K562 (cell line): Measurements from ENCODE around the gene HS6ST1. TPM values are rescaled to one million over a fixed set of nuclear protein-coding genes. Genes with fewer than 3 reads are reported as not detected.

Experiments used
- ATAC-seq: fragments of 200-7000 bp; cut with Tn5 transposase; 3 replicates; pipeline ENCODE4 v1.9.1; 2020; ENCODE audit warnings: moderate library complexity
- BruUV-seq: library from RNA; stranded (reverse); fragments of 400-500 nt; replicated peaks from 2 replicates; lab custom pipeline; 2021; lab: Mats Ljungman, UMichigan
- CTCF ChIA-PET: fragments of 300-600 bp; formaldehyde crosslinking; extraction: SDS; loops from one replicate; lab custom pipeline; 2021; ENCODE audit warnings: low intra/inter-chr PET ratio; lab: Yijun Ruan, JAX
- POLR2A ChIA-PET: fragments of 300-600, 350-650 bp; sonication (Branson Sonifier 250); formaldehyde crosslinking; extraction: SDS; loops from one replicate; lab custom pipeline; 2021; ENCODE audit warnings: antibody characterized with exemption, inconsistent platforms; lab: Yijun Ruan, JAX
- DNase-seq, 4 experiments: peaks; one replicate each; pipeline versions ENCODE4 v3.0.0 to v3.0.0-alpha.2; 2011 to 2018; ENCODE audit warnings: low spot score in 3 of 4, mixed read lengths in 3 of 4; ENCODE audit errors: extremely low read depth in 1 of 4
- FAIRE-seq: peaks from 2 replicates; lab custom pipeline; 2011; peaks lifted over from hg19 to GRCh38; lab: Jason Lieb, UNC
- H2AFZ ChIP-seq: 2 replicates; pipeline ENCODE4 v1.6.0; 2011; ENCODE audit warnings: low read depth, low read length, control low read depth, inconsistent platforms
- H3K27ac ChIP-seq: fragments of 200-600 bp; 3 replicates; pipeline ENCODE4 v1.8.0; 2011; ENCODE audit warnings: low read depth, mild to moderate bottlenecking, control low read depth, inconsistent platforms, low read length, moderate library complexity, mixed read lengths; ENCODE audit errors: extremely low read depth
- H3K27me3 ChIP-seq, 2 experiments: fragments of 300-600 bp in 1 of 2; 2 replicates in 1 of 2; 3 replicates in 1 of 2; pipeline versions ENCODE4 v1.6.0 to v1.8.0; 2011; ENCODE audit warnings: inconsistent platforms in 2 of 2, low read length in 2 of 2, mild to moderate bottlenecking in 1 of 2, mixed read lengths in 1 of 2, moderate library complexity in 1 of 2; ENCODE audit not compliant: control insufficient read depth in 2 of 2, insufficient read depth in 2 of 2
- H3K36me3 ChIP-seq: fragments of 300-600 bp; 3 replicates; pipeline ENCODE4 v1.8.0; 2011; ENCODE audit warnings: mild to moderate bottlenecking, low read length, inconsistent platforms; ENCODE audit not compliant: control insufficient read depth, insufficient read depth
- H3K4me1 ChIP-seq, 2 experiments: fragments of 200-600 bp in 1 of 2; replicated peaks in 1 of 2; 2 replicates in 1 of 2; 3 replicates in 1 of 2; pipeline versions ENCODE4 v1.5.1 to v1.8.0; 2011; ENCODE audit warnings: inconsistent platforms in 2 of 2, low read length in 2 of 2, mild to moderate bottlenecking in 1 of 2, mixed read lengths in 1 of 2, moderate library complexity in 1 of 2; ENCODE audit not compliant: control insufficient read depth in 2 of 2, insufficient read depth in 2 of 2
- H3K4me2 ChIP-seq: 2 replicates; pipeline ENCODE4 v1.6.1; 2011; ENCODE audit warnings: low read length, control low read depth, inconsistent platforms, mixed read lengths; ENCODE audit not compliant: insufficient read depth
- H3K4me3 ChIP-seq: fragments of 200-600 bp; sonication (generic), shearing (Covaris generic); 2 replicates; pipeline ENCODE4 v1.5.1; 2016; ENCODE audit warnings: control low read depth, inconsistent platforms
- H3K79me2 ChIP-seq: fragments of 200-600 bp; 3 replicates; pipeline ENCODE4 v1.8.0; 2011; ENCODE audit warnings: low read length, inconsistent platforms; ENCODE audit not compliant: control insufficient read depth, insufficient read depth
- H3K9ac ChIP-seq, 2 experiments: 2 replicates each; pipeline versions ENCODE4 v1.6.0 to v1.6.1; 2011; ENCODE audit warnings: low read depth in 2 of 2, low read length in 2 of 2, control low read depth in 1 of 2, inconsistent platforms in 1 of 2, mild to moderate bottlenecking in 1 of 2, mixed read lengths in 1 of 2; ENCODE audit not compliant: insufficient read depth in 1 of 2
- H3K9me1 ChIP-seq: one replicate; pipeline ENCODE4 v1.6.0; 2011; ENCODE audit warnings: inconsistent platforms, mild to moderate bottlenecking, low read length, moderate library complexity; ENCODE audit not compliant: control insufficient read depth, insufficient read depth
- H3K9me3 ChIP-seq: replicated peaks from 2 replicates; pipeline ENCODE4 v1.5.1; 2011; ENCODE audit warnings: low read depth, low read length, inconsistent platforms; ENCODE audit not compliant: control insufficient read depth, insufficient read depth
- H4K20me1 ChIP-seq: replicated peaks from 2 replicates; pipeline ENCODE4 v1.6.1; 2011; ENCODE audit warnings: low read length, inconsistent platforms, mixed read lengths; ENCODE audit not compliant: control insufficient read depth, insufficient read depth
- ARID1B ChIP-seq: fragments of 450-650 bp; IDR thresholded peaks from 2 replicates; pipeline ENCODE4 v1.6.1; 2016; ENCODE audit warnings: antibody characterized with exemption, mild to moderate bottlenecking, inconsistent platforms
- CC2D1A ChIP-seq: fragments of 450-650 bp; IDR thresholded peaks from 2 replicates; pipeline ENCODE4 v1.6.1; 2017; ENCODE audit warnings: mild to moderate bottlenecking
- GATA2 ChIP-seq: sonication (generic); formaldehyde crosslinking; IDR thresholded peaks from 2 replicates; pipeline ENCODE4 v1.4.0; 2020; ENCODE audit warnings: mild to moderate bottlenecking, missing genetic modification reagents
- HMBOX1 ChIP-seq: sonication (generic); IDR thresholded peaks from 2 replicates; pipeline ENCODE4 v1.6.1; 2016
- NR2F6 ChIP-seq: fragments of 450-650 bp; formaldehyde crosslinking; IDR thresholded peaks from 2 replicates; pipeline ENCODE4 v1.4.0; 2020; ENCODE audit warnings: mild to moderate bottlenecking
- RFX5 ChIP-seq: IDR thresholded peaks from 2 replicates; pipeline ENCODE4 v1.6.1; 2011; ENCODE audit warnings: low read depth, mild to moderate bottlenecking, improper control_type of control experiment, low read length
- SMARCE1 ChIP-seq: fragments of 450-650 bp; IDR thresholded peaks from 2 replicates; pipeline ENCODE4 v1.7.1; 2016; ENCODE audit warnings: mild to moderate bottlenecking
- WGBS: fragments of 100-300 bp; shearing (Covaris generic); methylation state at CpG from one replicate; pipeline ENCODE4 v1.1.6; 2016; ENCODE audit warnings: low coverage, mixed read lengths; ENCODE audit not compliant: insufficient coverage; ENCODE audit errors: missing lambda C conversion rate; 5-methylcytosine and 5-hydroxymethylcytosine counted together
- in situ Hi-C: fragments of 300-500 bp; cut with MboI; formaldehyde crosslinking; loops from 4 replicates; pipeline ENCODE4 v1.15.0; 2018; ENCODE audit warnings: inconsistent platforms, mixed read lengths
- intact Hi-C: fragments of 100-400 bp; cut with micrococcal nuclease; formaldehyde crosslinking; loops from 2 replicates; pipeline ENCODE4 v1.14.2; 2022
- polyA plus RNA-seq, 8 experiments: library from polyadenylated mRNA; depleted of rRNA in 4 of 8; stranded (reverse) in 5 of 8; unstranded in 3 of 8; fragments of >200 nt; fragmentation: Nextera tagmentation in 2 of 8; fragmentation: Illumina TruSeq in 1 of 8; extraction: Ambion mirVana in 2 of 8; extraction: Trizol in 1 of 8; gene quantifications; 2 replicates each; pipeline versions ENCODE4 v1.2.1 to v1.2.3, GENCODE V29; 2011 to 2014; ENCODE audit warnings: inconsistent platforms in 1 of 8, missing spikeins in 1 of 8
- total RNA-seq, 7 experiments: library from RNA; depleted of rRNA in 6 of 7; stranded (reverse); fragments of >200 nt in 6 of 7; fragmentation: Illumina TruSeq in 2 of 7; extraction: Trizol in 2 of 7; gene quantifications; 2 replicates each; pipeline versions ENCODE4 v1.2.1 to v1.2.3, GENCODE V29; 2011 to 2021; ENCODE audit warnings: low replicate concordance in 1 of 7
- TF ChIP-seq, protein P1 (sequence below): fragments of 450-650 bp; formaldehyde crosslinking; IDR thresholded peaks from 2 replicates; pipeline ENCODE4 v1.4.0; 2020; ENCODE audit warnings: mild to moderate bottlenecking
- TF ChIP-seq, protein P2 (sequence below): fragments of 450-650 bp; IDR thresholded peaks from 2 replicates; pipeline ENCODE4 v1.6.1; 2016
- TF ChIP-seq, protein P3 (sequence below): fragments of 250-450 bp; sonication (Bioruptor Pico); IDR thresholded peaks from 2 replicates; pipeline ENCODE4 v1.5.1; 2021; ENCODE audit warnings: mild to moderate bottlenecking

The HS6ST1 gene
- total and polyA plus RNA-seq, 9 of the 15 experiments (the other 6 are each of a cell fraction or from before 2014, with no cell fraction given) = 0.06 to 7.4 (median 3.8) TPM

- no peak for TF ChIP-seq ARID1B
- TF ChIP-seq, protein P1, sequence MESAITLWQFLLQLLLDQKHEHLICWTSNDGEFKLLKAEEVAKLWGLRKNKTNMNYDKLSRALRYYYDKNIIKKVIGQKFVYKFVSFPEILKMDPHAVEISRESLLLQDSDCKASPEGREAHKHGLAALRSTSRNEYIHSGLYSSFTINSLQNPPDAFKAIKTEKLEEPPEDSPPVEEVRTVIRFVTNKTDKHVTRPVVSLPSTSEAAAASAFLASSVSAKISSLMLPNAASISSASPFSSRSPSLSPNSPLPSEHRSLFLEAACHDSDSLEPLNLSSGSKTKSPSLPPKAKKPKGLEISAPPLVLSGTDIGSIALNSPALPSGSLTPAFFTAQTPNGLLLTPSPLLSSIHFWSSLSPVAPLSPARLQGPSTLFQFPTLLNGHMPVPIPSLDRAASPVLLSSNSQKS (CRISPR knock-in tag) = no peak
- TF ChIP-seq, protein P2, sequence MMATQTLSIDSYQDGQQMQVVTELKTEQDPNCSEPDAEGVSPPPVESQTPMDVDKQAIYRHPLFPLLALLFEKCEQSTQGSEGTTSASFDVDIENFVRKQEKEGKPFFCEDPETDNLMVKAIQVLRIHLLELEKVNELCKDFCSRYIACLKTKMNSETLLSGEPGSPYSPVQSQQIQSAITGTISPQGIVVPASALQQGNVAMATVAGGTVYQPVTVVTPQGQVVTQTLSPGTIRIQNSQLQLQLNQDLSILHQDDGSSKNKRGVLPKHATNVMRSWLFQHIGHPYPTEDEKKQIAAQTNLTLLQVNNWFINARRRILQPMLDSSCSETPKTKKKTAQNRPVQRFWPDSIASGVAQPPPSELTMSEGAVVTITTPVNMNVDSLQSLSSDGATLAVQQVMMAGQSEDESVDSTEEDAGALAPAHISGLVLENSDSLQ = no peak
These were observed 38.9 kb downstream of the HS6ST1 start (continued) for GRCh38 chr2:128279786-128280157.

DNA sequence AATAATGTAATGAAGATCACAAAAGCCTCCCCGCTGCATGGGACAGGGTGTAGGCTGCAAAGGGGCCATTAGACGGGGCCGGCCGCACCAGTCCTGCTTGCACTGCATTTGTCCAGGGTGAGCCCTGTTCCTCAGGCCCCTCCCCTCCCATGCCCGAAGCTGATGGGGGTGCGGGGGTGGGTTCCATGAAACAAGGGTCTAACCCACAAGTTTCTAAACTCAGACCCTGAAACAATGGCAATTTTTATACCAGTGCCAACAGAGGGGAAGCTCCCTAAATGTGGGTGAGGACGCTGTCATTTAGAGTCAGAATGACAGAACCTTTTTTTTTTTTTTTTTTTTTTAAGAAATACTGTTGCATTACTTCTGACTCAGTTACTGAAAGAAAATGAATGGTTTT is 39.7 kb downstream of the HS6ST1 start:
- ChIA-PET POLR2A (interaction anchor here (0.7 to 1.2 kb wide), 2 partner anchors 20 to 23 kb away, joined by 4 read pairs; no protein-coding TSS in a partner anchor), CTCF (no interaction called here)
- H3K4me1 ChIP-seq = peaks cover 0 to 35% of the 10 kb centered on the region in 2 experiments; a peak in 3 of 5 replicates
- H3K9ac ChIP-seq = no peak overlapping the region
- in situ Hi-C loops = no loop called here
- H3K79me2 ChIP-seq = no peaks in the 10 kb centered on the region
- H4K20me1 ChIP-seq = no peaks in the 10 kb centered on the region; the same call in 1 of the 2 replicates
- H2AFZ ChIP-seq = no peak overlapping the region
- no peak overlapping the region for H3K4me3 ChIP-seq
- no peak overlapping the region for H3K4me2 ChIP-seq
- ATAC-seq (no peak), FAIRE-seq (no peak), DNase-seq (no peak)
- H3K36me3 ChIP-seq = no peaks in the 10 kb centered on the region
- no peaks in the 10 kb centered on the region for H3K9me3 ChIP-seq
- H3K9me1 ChIP-seq = no peaks in the 10 kb centered on the region
- H3K27me3 ChIP-seq = no peaks in the 10 kb centered on the region
- BruUV-seq = no TSS peak
- WGBS = 43% methylated on average over 7 of the region's 7 CpGs
- intact Hi-C loops = no loop called here
- H3K27ac ChIP-seq = no peak overlapping the region
- no peak for TF ChIP-seq GATA2 (CRISPR knock-in tag)
- TF ChIP-seq NR2F6 = no peak
- TF ChIP-seq RFX5 = no peak
- TF ChIP-seq, protein P3, sequence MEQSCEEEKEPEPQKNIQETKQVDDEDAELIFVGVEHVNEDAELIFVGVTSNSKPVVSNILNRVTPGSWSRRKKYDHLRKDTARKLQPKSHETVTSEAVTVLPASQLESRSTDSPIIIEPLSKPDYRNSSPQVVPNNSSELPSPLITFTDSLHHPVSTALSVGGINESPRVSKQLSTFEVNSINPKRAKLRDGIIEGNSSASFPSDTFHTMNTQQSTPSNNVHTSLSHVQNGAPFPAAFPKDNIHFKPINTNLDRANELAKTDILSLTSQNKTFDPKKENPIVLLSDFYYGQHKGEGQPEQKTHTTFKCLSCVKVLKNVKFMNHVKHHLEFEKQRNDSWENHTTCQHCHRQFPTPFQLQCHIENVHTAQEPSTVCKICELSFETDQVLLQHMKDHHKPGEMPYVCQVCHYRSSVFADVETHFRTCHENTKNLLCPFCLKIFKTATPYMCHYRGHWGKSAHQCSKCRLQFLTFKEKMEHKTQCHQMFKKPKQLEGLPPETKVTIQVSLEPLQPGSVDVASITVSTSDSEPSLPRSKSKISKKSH (CRISPR knock-in tag) = no peak
- TF ChIP-seq SMARCE1 = no peak
- no peak for TF ChIP-seq HMBOX1
- no peak for TF ChIP-seq CC2D1A
